HepG2 (cell line): ENCODE results near the gene PCED1B. TPM values are rescaled to one million over a fixed set of nuclear protein-coding genes. Genes with fewer than 3 reads are reported as not detected.

Source experiments
- ATAC-seq: fragments of 200-7000 bp; cut with Tn5 transposase; 3 replicates; pipeline ENCODE4 v1.9.1; 2020; ENCODE audit warnings: mild to moderate bottlenecking, moderate library complexity
- BruUV-seq: library from RNA; stranded (reverse); fragments of 400-500 nt; replicated peaks from 2 replicates; lab custom pipeline; 2021; lab: Mats Ljungman, UMichigan
- CTCF ChIA-PET: fragments of 300-600 bp; formaldehyde crosslinking; extraction: SDS; loops from one replicate; lab custom pipeline; 2021; ENCODE audit warnings: low total read pairs, inconsistent platforms, low intra/inter-chr PET ratio; lab: Yijun Ruan, JAX
- POLR2A ChIA-PET: fragments of 350-600 bp; sonication (Branson Sonifier 250); formaldehyde crosslinking; loops from one replicate; lab custom pipeline; 2020; ENCODE audit warnings: antibody characterized with exemption, inconsistent platforms; lab: Yijun Ruan, JAX
- DNase-seq: peaks from one replicate; pipeline ENCODE4 v3.0.0-alpha.2; 2015; ENCODE audit warnings: low spot score
- FAIRE-seq: peaks from 3 replicates; lab custom pipeline; 2011; peaks lifted over from hg19 to GRCh38; lab: Jason Lieb, UNC
- H2AFZ ChIP-seq: one replicate; pipeline ENCODE4 v1.6.1; 2011; ENCODE audit warnings: low read length, inconsistent platforms
- H3K27ac ChIP-seq: fragments of 300-600 bp; 3 replicates; pipeline ENCODE4 v1.8.0; 2011; ENCODE audit warnings: mixed run types, mild to moderate bottlenecking, mixed read lengths, low read length, inconsistent platforms; ENCODE audit not compliant: insufficient read depth; ENCODE audit errors: extremely low read length
- H3K27me3 ChIP-seq, 2 experiments: fragments of 200-600 bp in 1 of 2; 2 replicates in 1 of 2; 3 replicates in 1 of 2; pipeline versions ENCODE4 v1.6.0 to v1.8.0; 2011; ENCODE audit warnings: low read length in 2 of 2, mild to moderate bottlenecking in 2 of 2, moderate library complexity in 2 of 2, inconsistent platforms in 1 of 2; ENCODE audit not compliant: insufficient read depth in 2 of 2, control insufficient read depth in 1 of 2
- H3K36me3 ChIP-seq, 2 experiments: fragments of 200-600 bp in 1 of 2; replicated peaks in 1 of 2; 2 replicates in 1 of 2; 3 replicates in 1 of 2; pipeline versions ENCODE4 v1.5.1 to v1.8.0; 2011; ENCODE audit warnings: low read length in 2 of 2, inconsistent platforms in 1 of 2; ENCODE audit not compliant: insufficient read depth in 2 of 2, control insufficient read depth in 1 of 2
- H3K4me1 ChIP-seq: 2 replicates; pipeline ENCODE4 v1.5.1; 2012; ENCODE audit warnings: low read length, inconsistent platforms; ENCODE audit not compliant: insufficient read depth
- H3K4me2 ChIP-seq: 2 replicates; pipeline ENCODE4 v1.6.0; 2011; ENCODE audit warnings: low read depth, low read length, inconsistent platforms
- H3K4me3 ChIP-seq, 3 experiments: fragments of 200-600 bp in 1 of 3; sonication (generic), shearing (Covaris generic) in 1 of 3; replicated peaks in 1 of 3; 2 replicates each; pipeline ENCODE4 v1.5.1; 2011 to 2016; ENCODE audit warnings: low read length in 3 of 3, inconsistent platforms in 2 of 3, low read depth in 2 of 3, mild to moderate bottlenecking in 2 of 3, control low read depth in 1 of 3, mixed read lengths in 1 of 3; ENCODE audit not compliant: insufficient read depth in 1 of 3
- H3K79me2 ChIP-seq: one replicate; pipeline ENCODE4 v1.6.1; 2011; ENCODE audit warnings: low read length, inconsistent platforms; ENCODE audit not compliant: insufficient read depth
- H3K9ac ChIP-seq: 2 replicates; pipeline ENCODE4 v1.6.0; 2011; ENCODE audit warnings: mild to moderate bottlenecking, low read depth, low read length, inconsistent platforms; ENCODE audit not compliant: insufficient read depth
- H3K9me3 ChIP-seq: 2 replicates; pipeline ENCODE4 v1.5.1; 2012; ENCODE audit warnings: mild to moderate bottlenecking, low read length
- H4K20me1 ChIP-seq: 2 replicates; pipeline ENCODE4 v1.6.0; 2011; ENCODE audit warnings: inconsistent platforms, mild to moderate bottlenecking, low read length, moderate library complexity; ENCODE audit not compliant: insufficient read depth
- BRCA1 ChIP-seq: sonication (generic); formaldehyde crosslinking; IDR thresholded peaks from 2 replicates; pipeline ENCODE4 v1.4.0; 2020; ENCODE audit warnings: missing genetic modification reagents
- EP300 ChIP-seq, 3 experiments: sonication (generic) in 1 of 3; formaldehyde crosslinking in 1 of 3; IDR thresholded peaks; 2 replicates each; pipeline versions ENCODE4 v1.5.1 to v1.6.1; 2011 to 2020; ENCODE audit warnings: low read depth in 2 of 3, low read length in 2 of 3, borderline replicate concordance in 1 of 3, improper control_type of control experiment in 1 of 3, mild to moderate bottlenecking in 1 of 3, missing genetic modification reagents in 1 of 3, moderate library complexity in 1 of 3
- EZH2 ChIP-seq: conservative IDR thresholded peaks from 2 replicates; pipeline ENCODE4 v1.6.1; 2012; ENCODE audit warnings: mild to moderate bottlenecking, low read depth, low read length, moderate library complexity
- KLF9 ChIP-seq: IDR thresholded peaks from 2 replicates; pipeline ENCODE4 v1.6.1; 2016; ENCODE audit warnings: low read depth
- NFYC ChIP-seq: IDR thresholded peaks from 2 replicates; pipeline ENCODE4 v1.6.1; 2016; ENCODE audit warnings: missing genetic modification reagents, missing compliant biosample characterization
- REPIN1 ChIP-seq: sonication (generic); formaldehyde crosslinking; IDR thresholded peaks from 2 replicates; pipeline ENCODE4 v1.8.0; 2022; ENCODE audit warnings: missing genetic modification reagents, low read depth, mild to moderate bottlenecking, borderline replicate concordance
- ZNF10 ChIP-seq: sonication (generic); formaldehyde crosslinking; IDR thresholded peaks from 2 replicates; pipeline ENCODE4 v1.4.0; 2020; ENCODE audit warnings: mild to moderate bottlenecking, low read depth, missing genetic modification reagents, borderline replicate concordance
- ZNF496 ChIP-seq: sonication (generic); formaldehyde crosslinking; IDR thresholded peaks from 2 replicates; pipeline ENCODE4 v1.8.1; 2023; ENCODE audit warnings: mild to moderate bottlenecking, moderate library complexity, missing genetic modification reagents; ENCODE audit not compliant: insufficient replicate concordance
- ZNF614 ChIP-seq: IDR thresholded peaks from 2 replicates; pipeline ENCODE4 v1.6.1; 2018; ENCODE audit warnings: missing biosample characterization, missing genetic modification reagents, inconsistent platforms, borderline replicate concordance
- WGBS: methylation state at CpG from one replicate; pipeline ENCODE4 v1.1.6; 2017; ENCODE audit warnings: low lambda C conversion rate; 5-methylcytosine and 5-hydroxymethylcytosine counted together
- in situ Hi-C: cut with HindIII; loops from 2 replicates; pipeline ENCODE4 v1.10.0; 2017; ENCODE audit warnings: low pct_unique_long_range_greater_than_20kb; ENCODE audit not compliant: extremely low pct_ligation_motif_present
- intact Hi-C: fragments of 100-400 bp; cut with micrococcal nuclease; formaldehyde crosslinking; loops from one replicate; pipeline ENCODE4 v1.10.0; 2022; ENCODE audit not compliant: unreplicated experiment
- polyA plus RNA-seq, 8 experiments: library from polyadenylated mRNA; depleted of rRNA in 3 of 8; stranded (reverse) in 7 of 8; unstranded in 1 of 8; fragments of >200 nt; fragmentation: Illumina TruSeq in 4 of 8; extraction: Trizol in 4 of 8; gene quantifications; 2 replicates each; pipeline versions ENCODE4 v1.2.1 to v1.2.3, GENCODE V29; 2011 to 2016; ENCODE audit warnings: low read depth in 4 of 8, missing spikeins in 1 of 8, mixed read lengths in 1 of 8; ENCODE audit not compliant: insufficient read depth in 1 of 8
- total RNA-seq, 5 experiments: library from RNA; depleted of rRNA; stranded (reverse); fragments of >200 nt; fragmentation: Illumina TruSeq; extraction: Trizol; gene quantifications; 2 replicates each; pipeline ENCODE4 v1.2.3, GENCODE V29; 2016; ENCODE audit warnings: low read depth in 1 of 5
- TF ChIP-seq, protein P1 (sequence below): IDR thresholded peaks from 2 replicates; pipeline ENCODE4 v1.4.0; 2020; ENCODE audit warnings: mild to moderate bottlenecking, missing genetic modification reagents
- TF ChIP-seq, protein P2 (sequence below): sonication (generic); formaldehyde crosslinking; IDR thresholded peaks from 2 replicates; pipeline ENCODE4 v1.4.0; 2020; ENCODE audit warnings: low read depth, mild to moderate bottlenecking, missing genetic modification reagents
- TF ChIP-seq, protein P3 (sequence below): sonication (generic); formaldehyde crosslinking; IDR thresholded peaks from 2 replicates; pipeline ENCODE4 v1.4.0; 2020; ENCODE audit warnings: low read depth, mild to moderate bottlenecking, missing genetic modification reagents
- TF ChIP-seq, protein P4 (sequence below): sonication (generic); formaldehyde crosslinking; IDR thresholded peaks from 2 replicates; pipeline ENCODE4 v1.8.1; 2023; ENCODE audit warnings: missing genetic modification reagents, inconsistent platforms, borderline replicate concordance

The PCED1B gene
- total and polyA plus RNA-seq, 2 of the 13 experiments (the other 11 are each of a cell fraction or from before 2014, with no cell fraction given), result 0.11 to 0.37 TPM

DNA sequence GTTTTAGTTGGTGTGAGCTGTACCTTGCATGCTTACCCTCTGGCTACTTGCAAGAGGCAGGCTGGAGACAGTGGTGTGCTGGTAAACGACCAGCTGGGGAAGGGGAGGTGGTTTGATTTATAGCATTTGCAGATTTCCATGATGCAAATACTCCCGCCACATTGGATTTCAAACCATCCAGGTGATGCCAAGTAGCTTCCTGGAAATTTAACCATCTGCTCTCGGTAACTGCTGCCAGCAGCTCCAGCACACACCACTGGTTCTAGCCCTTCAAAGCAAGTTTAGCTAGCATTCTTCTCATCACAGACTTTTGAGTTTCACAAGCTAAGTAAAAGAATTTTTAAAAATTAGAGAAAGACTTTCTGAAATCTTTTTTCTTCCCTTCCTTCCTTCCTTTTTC is 104.8 kb downstream of the PCED1B start:
- no peak for FAIRE-seq
- no peak overlapping the region for H3K4me3 ChIP-seq
- no peak overlapping the region for H2AFZ ChIP-seq
- POLR2A ChIA-PET, result no interaction called here
- no peak for ATAC-seq
- no TSS peak for BruUV-seq
- no peak for DNase-seq
- WGBS, result 28% methylated on average over 3 of the region's 3 CpGs
- no peaks in the 10 kb centered on the region for H3K79me2 ChIP-seq
- H4K20me1 ChIP-seq, result no peaks in the 10 kb centered on the region
- CTCF ChIA-PET, result no interaction called here
- in situ Hi-C loops (no loop called here), intact Hi-C loops (no loop called here)
- no peaks in the 10 kb centered on the region for H3K36me3 ChIP-seq
- H3K9ac ChIP-seq, result no peak overlapping the region
- H3K9me3 ChIP-seq, result no peaks in the 10 kb centered on the region
- no peak overlapping the region for H3K4me2 ChIP-seq
- no peaks in the 10 kb centered on the region for H3K4me1 ChIP-seq
- no peaks in the 10 kb centered on the region for H3K27me3 ChIP-seq
- no peak overlapping the region for H3K27ac ChIP-seq
- TF ChIP-seq, protein P1, sequence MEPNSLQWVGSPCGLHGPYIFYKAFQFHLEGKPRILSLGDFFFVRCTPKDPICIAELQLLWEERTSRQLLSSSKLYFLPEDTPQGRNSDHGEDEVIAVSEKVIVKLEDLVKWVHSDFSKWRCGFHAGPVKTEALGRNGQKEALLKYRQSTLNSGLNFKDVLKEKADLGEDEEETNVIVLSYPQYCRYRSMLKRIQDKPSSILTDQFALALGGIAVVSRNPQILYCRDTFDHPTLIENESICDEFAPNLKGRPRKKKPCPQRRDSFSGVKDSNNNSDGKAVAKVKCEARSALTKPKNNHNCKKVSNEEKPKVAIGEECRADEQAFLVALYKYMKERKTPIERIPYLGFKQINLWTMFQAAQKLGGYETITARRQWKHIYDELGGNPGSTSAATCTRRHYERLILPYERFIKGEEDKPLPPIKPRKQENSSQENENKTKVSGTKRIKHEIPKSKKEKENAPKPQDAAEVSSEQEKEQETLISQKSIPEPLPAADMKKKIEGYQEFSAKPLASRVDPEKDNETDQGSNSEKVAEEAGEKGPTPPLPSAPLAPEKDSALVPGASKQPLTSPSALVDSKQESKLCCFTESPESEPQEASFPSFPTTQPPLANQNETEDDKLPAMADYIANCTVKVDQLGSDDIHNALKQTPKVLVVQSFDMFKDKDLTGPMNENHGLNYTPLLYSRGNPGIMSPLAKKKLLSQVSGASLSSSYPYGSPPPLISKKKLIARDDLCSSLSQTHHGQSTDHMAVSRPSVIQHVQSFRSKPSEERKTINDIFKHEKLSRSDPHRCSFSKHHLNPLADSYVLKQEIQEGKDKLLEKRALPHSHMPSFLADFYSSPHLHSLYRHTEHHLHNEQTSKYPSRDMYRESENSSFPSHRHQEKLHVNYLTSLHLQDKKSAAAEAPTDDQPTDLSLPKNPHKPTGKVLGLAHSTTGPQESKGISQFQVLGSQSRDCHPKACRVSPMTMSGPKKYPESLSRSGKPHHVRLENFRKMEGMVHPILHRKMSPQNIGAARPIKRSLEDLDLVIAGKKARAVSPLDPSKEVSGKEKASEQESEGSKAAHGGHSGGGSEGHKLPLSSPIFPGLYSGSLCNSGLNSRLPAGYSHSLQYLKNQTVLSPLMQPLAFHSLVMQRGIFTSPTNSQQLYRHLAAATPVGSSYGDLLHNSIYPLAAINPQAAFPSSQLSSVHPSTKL (CRISPR knock-in tag), result no peak
- TF ChIP-seq, protein P2, sequence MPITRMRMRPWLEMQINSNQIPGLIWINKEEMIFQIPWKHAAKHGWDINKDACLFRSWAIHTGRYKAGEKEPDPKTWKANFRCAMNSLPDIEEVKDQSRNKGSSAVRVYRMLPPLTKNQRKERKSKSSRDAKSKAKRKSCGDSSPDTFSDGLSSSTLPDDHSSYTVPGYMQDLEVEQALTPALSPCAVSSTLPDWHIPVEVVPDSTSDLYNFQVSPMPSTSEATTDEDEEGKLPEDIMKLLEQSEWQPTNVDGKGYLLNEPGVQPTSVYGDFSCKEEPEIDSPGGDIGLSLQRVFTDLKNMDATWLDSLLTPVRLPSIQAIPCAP (CRISPR knock-in tag), result no peak
- TF ChIP-seq NFYC (CRISPR knock-in tag) (no peak), BRCA1 (CRISPR knock-in tag) (no peak), ZNF496 (CRISPR knock-in tag) (no peak), REPIN1 (no peak), KLF9 (CRISPR knock-in tag) (no peak), EZH2 (no peak), ZNF10 (CRISPR knock-in tag) (no peak), ZNF614 (no peak), EP300 (IDR thresholded peaks at IDR 0.05; ENCODE audit: low read depth in 2 of 2, low read length in 2 of 2) (no peak), EP300 (CRISPR knock-in tag; IDR thresholded peaks at IDR 0.05; ENCODE audit: borderline replicate concordance) (no peak)
- TF ChIP-seq, protein P3, sequence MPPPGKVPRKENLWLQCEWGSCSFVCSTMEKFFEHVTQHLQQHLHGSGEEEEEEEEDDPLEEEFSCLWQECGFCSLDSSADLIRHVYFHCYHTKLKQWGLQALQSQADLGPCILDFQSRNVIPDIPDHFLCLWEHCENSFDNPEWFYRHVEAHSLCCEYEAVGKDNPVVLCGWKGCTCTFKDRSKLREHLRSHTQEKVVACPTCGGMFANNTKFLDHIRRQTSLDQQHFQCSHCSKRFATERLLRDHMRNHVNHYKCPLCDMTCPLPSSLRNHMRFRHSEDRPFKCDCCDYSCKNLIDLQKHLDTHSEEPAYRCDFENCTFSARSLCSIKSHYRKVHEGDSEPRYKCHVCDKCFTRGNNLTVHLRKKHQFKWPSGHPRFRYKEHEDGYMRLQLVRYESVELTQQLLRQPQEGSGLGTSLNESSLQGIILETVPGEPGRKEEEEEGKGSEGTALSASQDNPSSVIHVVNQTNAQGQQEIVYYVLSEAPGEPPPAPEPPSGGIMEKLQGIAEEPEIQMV (CRISPR knock-in tag), result no peak
- TF ChIP-seq, protein P4, sequence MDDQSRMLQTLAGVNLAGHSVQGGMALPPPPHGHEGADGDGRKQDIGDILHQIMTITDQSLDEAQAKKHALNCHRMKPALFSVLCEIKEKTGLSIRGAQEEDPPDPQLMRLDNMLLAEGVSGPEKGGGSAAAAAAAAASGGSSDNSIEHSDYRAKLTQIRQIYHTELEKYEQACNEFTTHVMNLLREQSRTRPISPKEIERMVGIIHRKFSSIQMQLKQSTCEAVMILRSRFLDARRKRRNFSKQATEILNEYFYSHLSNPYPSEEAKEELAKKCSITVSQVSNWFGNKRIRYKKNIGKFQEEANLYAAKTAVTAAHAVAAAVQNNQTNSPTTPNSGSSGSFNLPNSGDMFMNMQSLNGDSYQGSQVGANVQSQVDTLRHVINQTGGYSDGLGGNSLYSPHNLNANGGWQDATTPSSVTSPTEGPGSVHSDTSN (CRISPR knock-in tag), result no peak
